ENCODE measurements around the gene MFAP5. TPM values are rescaled to one million over a fixed set of nuclear protein-coding genes. Genes with fewer than 3 reads are reported as not detected.

MFAP5 gene
- polyA plus RNA-seq, 2 of the 4 experiments (the other 2 are of a cell fraction) = 0.40 TPM

DNA sequence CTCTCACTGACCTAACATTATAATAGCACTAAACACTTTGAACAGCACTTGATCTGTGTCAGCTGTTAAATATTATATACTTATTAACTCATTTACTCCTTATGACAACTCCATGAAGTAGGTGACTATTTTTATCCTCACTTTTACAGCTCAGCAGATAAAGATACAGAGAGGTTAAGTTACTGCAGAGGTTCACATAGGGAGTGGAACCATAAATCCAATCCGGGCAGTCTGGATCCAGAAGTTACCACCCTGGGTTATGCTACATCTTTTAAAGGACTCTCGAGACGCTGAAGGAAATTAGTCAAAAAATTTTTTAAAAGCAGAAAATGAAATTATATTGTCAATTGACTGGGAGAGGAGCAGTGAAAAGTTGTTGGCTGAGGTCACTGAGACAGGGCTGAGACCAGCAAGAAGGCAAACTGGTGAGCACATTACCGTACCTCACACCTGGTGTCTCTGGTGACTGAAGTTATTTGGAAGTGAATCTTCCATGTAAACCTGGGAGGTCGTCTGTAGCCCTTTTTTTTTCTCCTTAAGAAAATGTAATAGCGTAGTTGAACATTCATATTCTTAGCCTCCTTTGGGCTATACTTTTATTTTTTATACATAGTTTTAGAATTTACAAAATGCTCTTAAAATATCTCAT, 33.9 kb upstream of the MFAP5 start:
- peak overlapping the region; percentile 96 for H3K4me2 ChIP-seq
- no peaks in the 10 kb centered on the region for H3K9me3 ChIP-seq
- no peak for FAIRE-seq
- H3K27ac ChIP-seq = peak overlapping the region; percentile 89 to 96
- ChIA-PET POLR2A (interaction anchor here (1.9 kb wide), 1 partner anchor 9 kb away, joined by 23 read pairs; no protein-coding TSS in a partner anchor), CTCF (interaction anchor here (0.7 to 1.0 kb wide), 3 partner anchors 120 to 660 kb away, joined by 3 to 4 read pairs (median 3); partner anchors contain the start of gene A2ML1)
- H3K4me3 ChIP-seq = peak overlapping the region; percentile 92
- peaks cover 10% of the 10 kb centered on the region; the same call in 2 of the 3 replicates for H3K4me1 ChIP-seq
- TF ChIP-seq CEBPB (IDR thresholded peaks at IDR 0.05) (no peak), FOXS1 (CRISPR knock-in tag; IDR thresholded peaks at IDR 0.05) (no peak), KDM1A (IDR thresholded peaks at IDR 0.05; ENCODE audit: low read depth) (no peak), ZNF302 (CRISPR knock-in tag; IDR thresholded peaks at IDR 0.05) (no peak), FOSL2 (IDR thresholded peaks at IDR 0.05) (no peak), FOSL2 (CRISPR knock-in tag; IDR thresholded peaks at IDR 0.05) (no peak)
- TF ChIP-seq, protein P1, sequence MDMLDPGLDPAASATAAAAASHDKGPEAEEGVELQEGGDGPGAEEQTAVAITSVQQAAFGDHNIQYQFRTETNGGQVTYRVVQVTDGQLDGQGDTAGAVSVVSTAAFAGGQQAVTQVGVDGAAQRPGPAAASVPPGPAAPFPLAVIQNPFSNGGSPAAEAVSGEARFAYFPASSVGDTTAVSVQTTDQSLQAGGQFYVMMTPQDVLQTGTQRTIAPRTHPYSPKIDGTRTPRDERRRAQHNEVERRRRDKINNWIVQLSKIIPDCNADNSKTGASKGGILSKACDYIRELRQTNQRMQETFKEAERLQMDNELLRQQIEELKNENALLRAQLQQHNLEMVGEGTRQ (IDR thresholded peaks at IDR 0.05) = no peak
- ATAC-seq = no peak
- 58% methylated on average over 6 of the region's 6 CpGs for WGBS (ENCODE audit: missing lambda C conversion rate)
- DNase-seq (ENCODE audit: low read depth in 1 of 2, low spot score in 1 of 2) = no peak

DNA sequence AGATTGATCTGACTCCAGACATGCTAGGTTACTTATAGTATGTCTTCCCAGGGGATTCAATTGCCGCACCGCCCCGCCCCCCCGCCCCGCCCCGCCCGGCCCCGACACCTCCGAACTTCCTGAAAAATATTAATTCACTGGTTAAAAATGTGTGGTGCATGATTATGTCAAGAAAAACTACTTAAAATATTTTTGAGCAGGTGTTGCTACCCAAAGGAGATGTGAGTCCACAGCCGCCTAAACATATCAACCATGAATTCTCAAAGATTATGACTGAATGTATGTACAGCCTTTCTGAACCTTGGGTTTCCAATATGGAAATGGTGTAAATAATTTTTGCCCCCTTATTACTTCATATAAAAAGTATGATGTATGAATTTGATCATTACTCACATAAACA, 32.5 kb upstream of the MFAP5 start:
- ChIA-PET POLR2A (no interaction called here), CTCF (interaction anchor here (0.6 to 2.8 kb wide), 3 partner anchors 13 to 356 kb away, joined by 3 to 11 read pairs (median 4); no protein-coding TSS in a partner anchor)
- Histone ChIP-seq H3K27ac (no peak overlapping the region), H3K4me1 (peaks cover 10% of the 10 kb centered on the region; the same call in 2 of the 3 replicates), H3K9me3 (no peaks in the 10 kb centered on the region), H3K4me3 (no peak overlapping the region), H3K4me2 (no peak overlapping the region)
- DNase-seq (ENCODE audit: low read depth in 1 of 2, low spot score in 1 of 2) = no peak
- WGBS (ENCODE audit: missing lambda C conversion rate) = 75% methylated on average over 10 of the region's 10 CpGs
- TF ChIP-seq MAFK (IDR thresholded peaks at IDR 0.05; ENCODE audit: partially characterized antibody) (no peak), GATA3 (IDR thresholded peaks at IDR 0.05; ENCODE audit: borderline replicate concordance) (no peak), CBX2 (IDR thresholded peaks at IDR 0.05; ENCODE audit: borderline replicate concordance, low read depth) (no peak), CHD2 (IDR thresholded peaks at IDR 0.05; ENCODE audit: low read length, partially characterized antibody) (no peak), HEYL (CRISPR knock-in tag; IDR thresholded peaks at IDR 0.05) (no peak), CHD4 (IDR thresholded peaks at IDR 0.05; ENCODE audit: borderline replicate concordance) (no peak), BHLHE40 (IDR thresholded peaks at IDR 0.05; ENCODE audit: low read depth, low read length) (no peak)
- TF ChIP-seq, protein P2, sequence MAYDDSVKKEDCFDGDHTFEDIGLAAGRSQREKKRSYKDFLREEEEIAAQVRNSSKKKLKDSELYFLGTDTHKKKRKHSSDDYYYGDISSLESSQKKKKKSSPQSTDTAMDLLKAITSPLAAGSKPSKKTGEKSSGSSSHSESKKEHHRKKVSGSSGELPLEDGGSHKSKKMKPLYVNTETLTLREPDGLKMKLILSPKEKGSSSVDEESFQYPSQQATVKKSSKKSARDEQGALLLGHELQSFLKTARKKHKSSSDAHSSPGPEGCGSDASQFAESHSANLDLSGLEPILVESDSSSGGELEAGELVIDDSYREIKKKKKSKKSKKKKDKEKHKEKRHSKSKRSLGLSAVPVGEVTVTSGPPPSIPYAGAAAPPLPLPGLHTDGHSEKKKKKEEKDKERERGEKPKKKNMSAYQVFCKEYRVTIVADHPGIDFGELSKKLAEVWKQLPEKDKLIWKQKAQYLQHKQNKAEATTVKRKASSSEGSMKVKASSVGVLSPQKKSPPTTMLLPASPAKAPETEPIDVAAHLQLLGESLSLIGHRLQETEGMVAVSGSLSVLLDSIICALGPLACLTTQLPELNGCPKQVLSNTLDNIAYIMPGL (CRISPR knock-in tag; IDR thresholded peaks at IDR 0.05; ENCODE audit: borderline replicate concordance) = no peak
- TF ChIP-seq, protein P3, sequence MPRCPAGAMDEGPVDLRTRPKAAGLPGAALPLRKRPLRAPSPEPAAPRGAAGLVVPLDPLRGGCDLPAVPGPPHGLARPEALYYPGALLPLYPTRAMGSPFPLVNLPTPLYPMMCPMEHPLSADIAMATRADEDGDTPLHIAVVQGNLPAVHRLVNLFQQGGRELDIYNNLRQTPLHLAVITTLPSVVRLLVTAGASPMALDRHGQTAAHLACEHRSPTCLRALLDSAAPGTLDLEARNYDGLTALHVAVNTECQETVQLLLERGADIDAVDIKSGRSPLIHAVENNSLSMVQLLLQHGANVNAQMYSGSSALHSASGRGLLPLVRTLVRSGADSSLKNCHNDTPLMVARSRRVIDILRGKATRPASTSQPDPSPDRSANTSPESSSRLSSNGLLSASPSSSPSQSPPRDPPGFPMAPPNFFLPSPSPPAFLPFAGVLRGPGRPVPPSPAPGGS (IDR thresholded peaks at IDR 0.05) = no peak
- TF ChIP-seq, protein P4, sequence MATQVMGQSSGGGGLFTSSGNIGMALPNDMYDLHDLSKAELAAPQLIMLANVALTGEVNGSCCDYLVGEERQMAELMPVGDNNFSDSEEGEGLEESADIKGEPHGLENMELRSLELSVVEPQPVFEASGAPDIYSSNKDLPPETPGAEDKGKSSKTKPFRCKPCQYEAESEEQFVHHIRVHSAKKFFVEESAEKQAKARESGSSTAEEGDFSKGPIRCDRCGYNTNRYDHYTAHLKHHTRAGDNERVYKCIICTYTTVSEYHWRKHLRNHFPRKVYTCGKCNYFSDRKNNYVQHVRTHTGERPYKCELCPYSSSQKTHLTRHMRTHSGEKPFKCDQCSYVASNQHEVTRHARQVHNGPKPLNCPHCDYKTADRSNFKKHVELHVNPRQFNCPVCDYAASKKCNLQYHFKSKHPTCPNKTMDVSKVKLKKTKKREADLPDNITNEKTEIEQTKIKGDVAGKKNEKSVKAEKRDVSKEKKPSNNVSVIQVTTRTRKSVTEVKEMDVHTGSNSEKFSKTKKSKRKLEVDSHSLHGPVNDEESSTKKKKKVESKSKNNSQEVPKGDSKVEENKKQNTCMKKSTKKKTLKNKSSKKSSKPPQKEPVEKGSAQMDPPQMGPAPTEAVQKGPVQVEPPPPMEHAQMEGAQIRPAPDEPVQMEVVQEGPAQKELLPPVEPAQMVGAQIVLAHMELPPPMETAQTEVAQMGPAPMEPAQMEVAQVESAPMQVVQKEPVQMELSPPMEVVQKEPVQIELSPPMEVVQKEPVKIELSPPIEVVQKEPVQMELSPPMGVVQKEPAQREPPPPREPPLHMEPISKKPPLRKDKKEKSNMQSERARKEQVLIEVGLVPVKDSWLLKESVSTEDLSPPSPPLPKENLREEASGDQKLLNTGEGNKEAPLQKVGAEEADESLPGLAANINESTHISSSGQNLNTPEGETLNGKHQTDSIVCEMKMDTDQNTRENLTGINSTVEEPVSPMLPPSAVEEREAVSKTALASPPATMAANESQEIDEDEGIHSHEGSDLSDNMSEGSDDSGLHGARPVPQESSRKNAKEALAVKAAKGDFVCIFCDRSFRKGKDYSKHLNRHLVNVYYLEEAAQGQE (IDR thresholded peaks at IDR 0.05) = no peak
- FAIRE-seq = no peak
- no peak for ATAC-seq

All from A549 (cell line).